Measurements from ENCODE around the gene SMIM23.
"Not testable (repeated sequence)": the region's sequence is repeated elsewhere in the genome, so short reads cannot be mapped to it uniquely, and the experiment has no call there.

GRCh38 chr5:171781744-171782143 is 3.9 kb upstream of the SMIM23 start:
- TF ChIP-seq POLR2A, CTCF (IDR thresholded peaks at IDR 0.05): not testable (repeated sequence)
